Smooth muscle cell of the brain vasculature (primary cell): ENCODE results near the gene NAALADL1.

Experiments
- DNase-seq: peaks from one replicate; pipeline ENCODE4 v3.0.0-alpha.2; 2012; ENCODE audit warnings: low read depth, low spot score

NAALADL1 gene

GRCh38 chr11:65083134-65083833 is 24.9 kb upstream of the NAALADL1 start:
- no peak for DNase-seq

- DNase-seq = no peak
Measured at GRCh38 chr11:65078786-65079342, 20.5 kb upstream of the NAALADL1 start.

DNA sequence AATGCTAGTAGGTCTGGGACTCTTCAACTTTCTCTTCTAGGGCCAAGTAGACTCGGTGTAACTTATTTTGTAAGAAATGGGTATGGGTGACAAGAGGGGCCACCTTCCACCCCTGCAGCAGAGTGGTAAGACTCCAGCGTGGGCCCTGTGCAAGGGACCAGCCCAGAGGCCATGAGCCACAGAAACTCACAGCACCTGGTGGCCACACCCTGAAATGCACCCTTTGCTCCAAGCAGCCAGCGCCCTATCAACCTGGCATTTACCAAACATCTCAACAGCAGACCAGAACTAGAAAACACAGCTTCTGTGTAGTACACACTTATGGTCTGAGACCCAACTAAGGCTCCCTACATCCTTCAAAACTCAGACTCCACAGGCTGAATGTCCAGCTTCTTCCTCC is 19.8 kb upstream of the NAALADL1 start:
- no peak for DNase-seq

DNA sequence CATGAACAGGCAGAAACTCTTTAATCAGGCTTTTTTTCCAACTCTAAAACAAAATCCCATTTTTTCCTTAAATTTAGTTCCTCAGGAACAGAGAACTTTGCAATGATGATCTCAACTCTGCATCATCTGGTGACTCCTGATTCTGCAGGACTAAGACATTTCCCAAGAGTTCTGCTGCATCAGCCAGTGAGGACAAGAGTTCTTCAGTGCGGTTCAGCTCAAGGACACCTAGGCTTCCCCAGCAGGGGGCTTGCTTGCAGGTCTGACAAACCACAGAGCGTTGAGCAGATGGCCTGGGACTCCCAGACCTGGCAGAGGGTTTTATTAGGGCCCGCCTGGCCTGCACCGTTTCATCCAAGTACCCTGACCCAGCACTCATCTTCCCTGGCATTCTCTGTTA is 19.1 kb upstream of the NAALADL1 start:
- DNase-seq = no peak

- no peak for DNase-seq
Measured at GRCh38 chr11:65072631-65072966, 14.2 kb upstream of the NAALADL1 start.

- no peak for DNase-seq
Measured at GRCh38 chr11:65071907-65072630, 13.7 kb upstream of the NAALADL1 start.

DNA sequence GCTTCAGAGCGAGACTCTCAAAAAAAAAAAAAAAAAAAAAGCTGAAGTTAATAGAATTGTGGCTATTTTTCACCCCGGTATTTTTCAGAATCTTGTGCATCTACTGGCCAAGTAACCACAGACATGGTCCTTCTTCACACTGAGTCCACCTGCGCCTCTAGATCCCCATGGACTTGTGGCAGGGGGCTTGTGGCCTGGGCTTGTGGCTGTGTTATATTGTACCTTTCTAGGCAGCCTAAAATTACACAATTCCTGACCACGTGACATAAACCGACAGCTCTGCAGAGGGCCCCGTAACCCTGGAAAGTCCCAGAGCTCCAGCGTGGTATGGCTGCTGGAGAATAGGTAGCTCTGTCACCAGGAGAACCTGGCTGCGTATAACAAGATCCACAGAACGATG is 10.9 kb upstream of the NAALADL1 start:
- no peak for DNase-seq

DNA sequence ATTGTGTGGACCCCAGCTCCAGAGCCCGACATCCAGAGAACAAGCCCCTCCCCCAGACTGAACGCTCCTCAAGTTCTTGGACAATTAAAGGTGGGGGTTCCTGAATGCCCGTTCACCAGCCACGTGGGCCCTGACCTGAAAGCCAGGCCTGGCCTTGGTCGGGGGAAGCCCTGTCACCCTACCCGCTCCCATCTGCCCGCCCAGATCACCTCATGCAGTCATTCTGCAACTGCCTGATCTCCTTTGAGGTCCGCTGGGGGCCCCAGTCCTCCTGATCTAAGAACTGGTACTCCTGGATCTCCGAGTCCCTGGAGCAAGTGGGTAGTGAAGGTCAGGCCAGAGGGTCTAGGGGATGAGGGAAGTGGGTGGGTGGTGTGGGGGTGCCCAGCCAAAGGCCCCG is 9.1 kb upstream of the NAALADL1 start:
- no peak for DNase-seq

DNA sequence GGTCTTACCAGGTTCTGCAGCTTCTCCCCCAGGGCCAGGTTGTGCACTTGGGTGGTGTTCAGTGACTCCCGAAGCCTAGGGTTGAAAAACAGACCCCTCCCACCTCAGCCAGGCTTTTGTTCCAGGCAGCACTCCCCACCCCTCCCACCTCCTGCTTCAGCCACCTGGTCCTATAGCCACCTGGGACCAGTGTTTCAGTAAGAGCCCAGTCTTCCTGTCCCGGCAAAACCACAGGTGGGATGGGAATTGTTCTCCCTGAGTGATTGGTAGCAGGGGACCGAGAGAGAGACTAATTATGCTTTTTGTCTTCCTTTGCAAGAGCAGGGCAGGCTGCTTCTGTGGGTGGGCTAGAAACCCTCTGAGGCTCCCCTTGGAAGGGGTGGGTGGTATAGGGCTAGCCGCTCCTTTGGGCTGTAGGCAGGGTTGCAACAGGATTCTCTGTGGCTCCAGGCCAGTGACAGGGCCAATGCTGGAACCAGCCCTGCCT is 8.5 kb upstream of the NAALADL1 start:
- no peak for DNase-seq

DNA sequence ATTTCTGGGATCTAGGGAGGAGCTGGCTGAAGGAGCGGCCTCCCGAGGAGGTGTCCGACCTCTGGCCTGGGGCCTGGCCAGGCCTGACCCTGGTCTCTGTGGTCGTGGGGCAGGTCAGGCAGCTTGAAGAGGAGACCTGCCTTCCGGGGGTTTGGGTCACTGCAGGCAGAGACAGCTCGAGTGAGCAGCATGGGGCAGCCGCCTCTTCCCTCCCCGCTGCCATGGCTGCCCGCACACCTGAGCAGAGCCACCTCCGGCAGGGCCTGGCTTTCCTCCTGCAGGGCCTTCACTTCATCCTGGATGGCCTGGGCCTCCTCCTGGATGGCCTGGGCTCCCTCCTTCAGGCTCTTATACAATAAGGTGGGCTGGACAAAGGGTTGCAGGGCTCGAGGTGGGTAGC is 8.0 kb upstream of the NAALADL1 start:
- DNase-seq = no peak

- no peak for DNase-seq
Measured at GRCh38 chr11:65065851-65066250, 7.5 kb upstream of the NAALADL1 start.

GRCh38 chr11:65064847-65065240 is 6.5 kb upstream of the NAALADL1 start:
- DNase-seq = no peak

GRCh38 chr11:65063532-65063931 is 5.2 kb upstream of the NAALADL1 start:
- DNase-seq = no peak

DNA sequence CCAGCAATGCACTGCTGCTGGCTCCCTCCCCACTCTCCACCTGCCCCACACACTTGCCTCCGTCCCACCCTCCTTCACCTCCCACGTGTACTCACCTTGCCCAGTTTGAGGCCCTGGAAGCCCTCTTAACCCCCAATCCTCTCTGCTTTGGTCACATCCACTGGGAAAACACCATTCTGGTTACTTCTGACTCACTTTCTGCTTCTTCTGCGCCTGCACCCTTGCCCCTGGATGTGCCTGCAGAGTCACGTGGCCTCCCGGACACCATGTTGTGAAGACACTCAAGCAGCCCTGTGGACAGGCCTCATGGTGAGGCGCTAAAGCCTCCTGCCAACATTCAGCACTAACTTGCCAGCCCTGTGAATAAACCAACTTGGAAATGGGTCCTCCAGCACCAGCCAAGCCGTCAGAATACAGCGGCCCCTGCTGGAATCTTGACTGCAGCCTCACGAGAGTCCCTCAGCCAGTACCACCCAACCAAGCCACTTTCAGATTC is 2.6 kb upstream of the NAALADL1 start:
- no peak for DNase-seq

GRCh38 chr11:65059959-65060824 is 1.8 kb upstream of the NAALADL1 start:
- no peak for DNase-seq

- DNase-seq = no peak
Measured at GRCh38 chr11:65059523-65059922, 1.2 kb upstream of the NAALADL1 start.

DNA sequence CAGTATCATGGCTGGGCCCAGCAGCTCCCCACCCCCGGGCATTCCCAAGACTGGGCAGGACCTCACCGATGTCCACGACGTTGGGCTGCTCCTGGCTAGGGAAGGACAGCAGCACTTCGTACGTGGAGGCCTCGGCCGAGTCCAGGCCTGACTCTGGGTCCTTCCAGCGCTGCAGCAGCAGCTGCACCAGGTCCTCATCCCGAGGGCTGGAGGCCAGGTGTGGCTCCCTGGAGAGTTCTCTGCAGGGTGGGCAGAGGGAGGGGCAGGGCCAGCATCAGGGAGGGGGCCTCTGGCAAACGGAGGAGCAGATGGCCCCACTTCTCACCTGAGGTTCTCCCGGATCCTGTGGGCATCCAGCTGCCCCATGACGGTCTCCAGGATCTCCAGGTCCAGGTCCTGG is 341 bp downstream of the NAALADL1 start:
- no peak for DNase-seq

DNA sequence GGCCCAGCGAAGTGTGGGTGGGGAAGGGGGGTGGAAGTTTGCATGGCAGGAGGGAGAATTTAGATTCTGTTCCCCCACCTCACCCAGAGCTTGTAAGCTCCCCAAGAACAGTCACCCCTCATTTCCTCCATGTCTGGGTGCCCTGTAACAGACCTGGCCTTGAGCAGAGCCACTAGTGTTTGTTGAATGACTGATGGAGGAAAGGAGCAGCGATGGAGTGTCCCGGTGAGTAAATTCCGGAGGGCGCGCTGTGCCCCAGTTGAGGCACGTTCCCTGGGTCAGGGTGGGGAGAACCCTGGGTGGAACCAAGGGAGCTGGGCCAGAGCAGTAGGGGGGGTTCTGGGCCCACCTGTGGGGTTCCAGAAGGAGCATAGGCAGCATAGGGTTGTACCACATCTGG is 827 bp downstream of the NAALADL1 start:
- DNase-seq = no peak

- DNase-seq = no peak
Measured at GRCh38 chr11:65056999-65057398, 1.4 kb downstream of the NAALADL1 start.

GRCh38 chr11:65055538-65055937 is 2.8 kb downstream of the NAALADL1 start:
- no peak for DNase-seq

GRCh38 chr11:65053827-65054508 is 4.4 kb downstream of the NAALADL1 start:
- DNase-seq = no peak
